Left lung (tissue), 10 donors: ENCODE measurements around the gene CENPT. TPM values are rescaled to one million over a fixed set of nuclear protein-coding genes. Genes with fewer than 3 reads are reported as not detected.

Source experiments
- ATAC-seq: fragments of 200-7000 bp; cut with Tn5 transposase; one replicate; pipeline ENCODE4 v1.9.1; 2020; ENCODE audit warnings: moderate library complexity
- DNase-seq, 4 donors: peaks; one replicate each; pipeline ENCODE4 v3.0.0-alpha.2; 2013 to 2020
- H3K27ac ChIP-seq, 2 donors: fragments of 200-600 bp; sonication (generic) in 1 of 2; one replicate each; pipeline versions ENCODE4 v1.5.0 to v1.8.0; 2020 to 2021
- H3K27me3 ChIP-seq, 2 donors: fragments of 200-600 bp; sonication (generic) in 1 of 2; one replicate each; pipeline versions ENCODE4 v1.5.0 to v1.8.0; 2020 to 2021
- H3K36me3 ChIP-seq, 2 donors: fragments of 200-600 bp; sonication (generic) in 1 of 2; one replicate each; pipeline versions ENCODE4 v1.5.0 to v1.8.0; 2020 to 2021
- H3K4me1 ChIP-seq, 2 donors: fragments of 200-600 bp; one replicate each; pipeline ENCODE4 v1.8.0; 2021
- H3K4me3 ChIP-seq, 2 donors: fragments of 200-600 bp; sonication (generic) in 1 of 2; one replicate each; pipeline versions ENCODE4 v1.5.0 to v1.8.0; 2020 to 2021; ENCODE audit warnings: mild to moderate bottlenecking in 1 of 2
- H3K9me3 ChIP-seq, 2 donors: fragments of 200-600 bp; sonication (generic) in 1 of 2; one replicate each; pipeline versions ENCODE4 v1.5.0 to v1.8.0; 2020 to 2021
- CTCF ChIP-seq, 2 donors: fragments of 200-600 bp; sonication (generic) in 1 of 2; IDR thresholded peaks; one replicate each; pipeline versions ENCODE4 v1.5.0 to v1.8.0; 2021; ENCODE audit warnings: antibody characterized with exemption in 2 of 2
- intact Hi-C, 2 donors: fragments of 100-400 bp; cut with DNase I; formaldehyde crosslinking; loops; one replicate each; pipeline versions ENCODE4 v1.11.2 to v1.14.2; 2022
- polyA plus RNA-seq, 6 donors: library from polyadenylated mRNA; unstranded; fragments of 120-200 nt; gene quantifications; one replicate each; pipeline ENCODE4 v1.2.1, GENCODE V29; 2013; ENCODE audit not compliant: insufficient read length in 6 of 6
- total RNA-seq, 2 donors: library from RNA; stranded (reverse); fragmentation: NEBNext Ultra II Directional; extraction: Animal tissue kit (Norgen Biotek cat#: 25700); gene quantifications; one replicate each; pipeline ENCODE4 v1.2.1, GENCODE V29; 2021
- donor health status: DM: no; HTN: yes; CAD: no.
- donor health status: DM: no; HTN: no; CAD: no.

The CENPT gene
- total and polyA plus RNA-seq, 8 donors: 30.8 to 62.6 (median 50.5) TPM

- Histone ChIP-seq H3K36me3 (peaks cover 0 to 65% of the 10 kb centered on the region in 2 donors), H3K9me3 (no peaks in the 10 kb centered on the region), H3K4me3 (no peak overlapping the region), H3K27me3 (no peaks in the 10 kb centered on the region), H3K27ac (no peak overlapping the region), H3K4me1 (peaks cover 0 to 12% of the 10 kb centered on the region in 2 donors)
- no peak for TF ChIP-seq CTCF (IDR thresholded peaks at IDR 0.05)
- intact Hi-C loops: no loop called here
- ATAC-seq: no peak
- no peak for DNase-seq
These were observed 38.1 kb upstream of the CENPT start for GRCh38 chr16:67885545-67885944.

GRCh38 chr16:67884684-67885083 is 37.2 kb upstream of the CENPT start, which contains the start of gene NRN1L:
TSS of gene NRN1L (plus strand) at chr16:67884885. CDS start at chr16:67884904, 19 bp downstream.
- TF ChIP-seq CTCF (IDR thresholded peaks at IDR 0.05): no peak
- ATAC-seq (peak; percentile 87), DNase-seq (peak; percentile 77 to 92 (median 88))
- no peak within 1 kb of the TSS for H3K4me3 ChIP-seq
- H3K36me3 ChIP-seq: peaks cover 0 to 74% of the 10 kb centered on the region in 2 donors
- H3K27ac ChIP-seq: no peak within 1 kb of the TSS
- intact Hi-C loops: loop anchor here in 1 of 2 donors (5.0 kb wide), 1 partner anchor 43 kb away; no protein-coding TSS in a partner anchor
- peaks cover 0 to 12% of the 10 kb centered on the region in 2 donors for H3K4me1 ChIP-seq
- H3K27me3 ChIP-seq: no peaks in the 10 kb centered on the region
- no peaks in the 10 kb centered on the region for H3K9me3 ChIP-seq

- ATAC-seq: peak; percentile 67
- peak; percentile 37 to 78 for TF ChIP-seq CTCF (IDR thresholded peaks at IDR 0.05)
- peaks cover 0 to 82% of the 10 kb centered on the region in 2 donors for H3K36me3 ChIP-seq
- H3K4me1 ChIP-seq: peaks cover 0 to 12% of the 10 kb centered on the region in 2 donors
- H3K4me3 ChIP-seq: no peak overlapping the region
- no peaks in the 10 kb centered on the region for H3K9me3 ChIP-seq
- intact Hi-C loops: loop anchor here in 1 of 2 donors (5.0 kb wide), 1 partner anchor 43 kb away; no protein-coding TSS in a partner anchor
- no peak overlapping the region for H3K27ac ChIP-seq
- peak; percentile 17 to 92 (median 57) for DNase-seq
- H3K27me3 ChIP-seq: no peaks in the 10 kb centered on the region
These were observed 36.4 kb upstream of the CENPT start for GRCh38 chr16:67883872-67884261.

- peak in 1 of 2 donors; percentile 91 for TF ChIP-seq CTCF (IDR thresholded peaks at IDR 0.05)
- no peak for DNase-seq
- Histone ChIP-seq H3K4me3 (no peak overlapping the region), H3K27me3 (no peaks in the 10 kb centered on the region), H3K27ac (no peak overlapping the region), H3K9me3 (no peaks in the 10 kb centered on the region), H3K4me1 (peaks cover 0 to 12% of the 10 kb centered on the region in 2 donors), H3K36me3 (peaks cover 0 to 88% of the 10 kb centered on the region in 2 donors)
- ATAC-seq: no peak
- intact Hi-C loops: loop anchor here in 1 of 2 donors (5.0 kb wide), 1 partner anchor 44 kb away; no protein-coding TSS in a partner anchor
These were observed 35.8 kb upstream of the CENPT start for GRCh38 chr16:67883146-67883871.
